NCI-H69 (cell line): ENCODE measurements around the gene DNAJC11.
"Not testable (repeated sequence)": the region's sequence is repeated elsewhere in the genome, so short reads cannot be mapped to it uniquely, and the experiment has no call there.

ENCODE experiments used
- DNase-seq: peaks from one replicate; lab custom pipeline; 2025; lab: John Stamatoyannopoulos, UW

Gene DNAJC11

DNA sequence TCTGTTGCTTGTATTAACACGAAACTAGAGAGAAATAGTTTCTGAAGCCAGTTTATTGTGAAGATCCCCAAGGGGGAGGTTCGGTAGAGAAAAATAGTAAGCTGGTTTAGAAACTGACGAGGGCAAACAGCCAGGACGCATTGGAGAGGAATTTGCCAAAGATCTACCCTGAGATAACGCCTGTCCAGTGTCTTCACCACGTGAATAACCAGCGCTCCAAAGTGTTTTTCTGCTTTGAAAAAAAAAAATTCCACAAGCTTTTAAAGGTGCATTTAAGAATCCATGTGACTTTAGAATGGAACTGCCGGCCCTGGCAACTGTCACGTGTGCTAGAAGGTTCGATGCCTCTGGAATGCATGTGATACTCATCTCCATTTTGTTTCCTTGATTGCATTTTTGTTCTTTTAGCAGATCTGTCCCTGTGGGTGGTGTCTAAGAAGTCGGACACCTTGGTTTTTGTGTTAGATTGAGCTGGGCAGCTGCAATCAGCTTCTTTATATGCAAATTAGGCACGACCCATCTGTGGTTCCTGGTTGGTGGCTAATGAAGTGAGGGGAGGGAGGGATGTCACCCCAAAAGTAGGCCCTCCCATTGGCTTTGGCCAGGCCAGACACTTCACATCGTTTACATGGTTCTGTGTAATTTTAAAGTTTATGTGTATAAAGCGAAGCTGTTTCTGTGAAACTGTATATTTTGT, 78.2 kb downstream of the DNAJC11 start:
- no peak for DNase-seq

DNA sequence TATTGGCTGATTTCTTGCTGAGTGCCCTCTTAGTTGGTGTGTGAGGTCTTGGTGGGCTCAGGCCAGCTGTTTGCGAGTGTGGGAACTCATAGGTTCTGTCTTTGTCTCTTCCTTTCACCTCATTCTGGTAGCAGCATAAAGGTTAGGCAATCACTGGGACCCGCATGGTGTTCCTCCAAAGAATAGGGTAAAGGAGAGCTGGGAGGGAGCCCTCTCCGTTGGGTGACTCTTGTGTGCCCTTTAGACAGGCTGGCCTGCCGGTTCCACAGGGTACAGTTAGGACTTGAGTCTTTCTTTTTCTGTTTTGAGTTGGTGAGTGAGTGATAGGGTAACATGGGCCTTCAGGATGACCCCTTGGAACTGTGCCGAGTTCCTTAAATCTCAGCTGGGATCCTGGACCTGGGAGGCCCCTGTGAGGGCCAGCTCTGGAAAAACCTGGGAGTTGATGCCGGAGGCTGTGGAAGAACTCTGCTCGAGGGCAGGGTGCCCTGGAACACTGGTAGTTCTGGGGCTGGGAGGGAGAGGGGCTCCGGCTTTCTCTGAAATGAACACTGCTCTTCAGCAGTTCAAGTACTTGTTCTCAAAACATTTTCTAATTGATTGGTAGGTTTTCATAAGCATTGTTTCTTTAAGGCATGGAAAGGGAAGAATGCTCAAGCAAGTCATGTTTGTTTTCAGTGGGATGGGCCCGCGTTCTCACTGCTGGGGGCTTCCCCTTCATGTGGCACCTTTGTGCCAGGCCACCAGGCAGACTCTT, 79.0 kb downstream of the DNAJC11 start:
- no peak for DNase-seq

DNA sequence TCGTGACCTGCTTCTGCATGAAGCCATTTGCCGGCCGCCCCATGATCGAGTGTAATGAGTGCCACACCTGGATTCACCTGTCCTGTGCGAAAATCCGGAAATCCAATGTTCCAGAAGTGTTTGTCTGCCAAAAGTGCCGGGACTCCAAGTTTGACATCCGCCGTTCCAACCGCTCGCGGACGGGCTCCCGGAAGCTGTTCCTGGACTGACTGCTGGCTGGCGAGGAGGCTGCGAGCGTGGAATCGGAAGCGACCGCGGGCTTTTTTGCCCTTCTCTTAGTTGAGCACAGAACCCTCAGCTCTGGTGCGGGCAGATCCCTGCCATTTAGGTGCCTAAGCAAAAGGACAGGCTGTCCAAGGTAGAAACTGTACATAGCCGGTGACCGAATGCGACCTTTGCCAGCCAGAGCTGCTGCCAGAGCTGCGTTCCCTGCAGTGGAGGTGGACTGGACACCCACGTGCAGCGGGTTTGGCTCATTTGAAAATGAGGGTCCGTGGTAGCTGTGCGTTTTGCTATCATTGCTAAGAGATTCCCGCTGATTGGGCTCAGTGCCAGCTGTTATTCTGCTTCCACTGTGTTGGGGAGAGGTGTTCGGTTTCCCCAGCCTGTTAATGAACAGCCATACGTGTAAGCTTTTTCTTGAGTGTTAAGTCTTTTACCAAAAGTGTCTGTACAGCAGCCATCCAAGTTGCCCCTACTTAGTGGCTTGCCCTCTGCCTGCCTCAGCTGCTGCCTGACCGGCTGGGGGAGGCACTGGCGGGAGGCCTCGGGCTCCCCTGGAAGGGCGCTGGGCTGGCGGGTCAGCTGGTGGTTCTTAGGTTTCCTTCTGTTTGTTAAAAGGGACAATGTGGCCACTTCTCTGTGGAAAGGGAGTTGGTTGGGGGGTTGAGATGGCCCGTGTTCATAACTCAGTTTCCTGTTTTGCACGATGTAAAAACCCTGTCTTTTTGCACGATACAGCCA, 79.9 kb downstream of the DNAJC11 start:
- DNase-seq: no peak

DNA sequence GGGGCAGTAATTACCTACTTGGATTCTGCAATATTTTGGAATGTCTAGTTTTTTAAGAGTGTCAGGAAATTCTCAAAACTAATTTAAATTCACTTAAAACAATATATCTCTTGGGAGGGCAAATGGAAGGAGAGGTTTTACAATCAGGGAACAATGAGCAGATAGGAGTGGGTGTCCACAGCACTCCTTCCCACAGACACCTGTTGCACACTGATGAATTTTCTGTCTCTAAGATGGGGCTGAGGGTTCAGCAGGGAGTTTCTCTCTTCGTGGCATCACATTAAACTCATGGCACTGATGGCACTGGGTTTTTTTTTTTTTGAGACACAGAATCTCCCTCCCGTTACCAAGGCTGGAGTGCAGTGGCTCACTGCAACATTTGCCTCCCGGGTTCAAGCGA, 82.6 kb downstream of the DNAJC11 start:
- DNase-seq: no peak

DNA sequence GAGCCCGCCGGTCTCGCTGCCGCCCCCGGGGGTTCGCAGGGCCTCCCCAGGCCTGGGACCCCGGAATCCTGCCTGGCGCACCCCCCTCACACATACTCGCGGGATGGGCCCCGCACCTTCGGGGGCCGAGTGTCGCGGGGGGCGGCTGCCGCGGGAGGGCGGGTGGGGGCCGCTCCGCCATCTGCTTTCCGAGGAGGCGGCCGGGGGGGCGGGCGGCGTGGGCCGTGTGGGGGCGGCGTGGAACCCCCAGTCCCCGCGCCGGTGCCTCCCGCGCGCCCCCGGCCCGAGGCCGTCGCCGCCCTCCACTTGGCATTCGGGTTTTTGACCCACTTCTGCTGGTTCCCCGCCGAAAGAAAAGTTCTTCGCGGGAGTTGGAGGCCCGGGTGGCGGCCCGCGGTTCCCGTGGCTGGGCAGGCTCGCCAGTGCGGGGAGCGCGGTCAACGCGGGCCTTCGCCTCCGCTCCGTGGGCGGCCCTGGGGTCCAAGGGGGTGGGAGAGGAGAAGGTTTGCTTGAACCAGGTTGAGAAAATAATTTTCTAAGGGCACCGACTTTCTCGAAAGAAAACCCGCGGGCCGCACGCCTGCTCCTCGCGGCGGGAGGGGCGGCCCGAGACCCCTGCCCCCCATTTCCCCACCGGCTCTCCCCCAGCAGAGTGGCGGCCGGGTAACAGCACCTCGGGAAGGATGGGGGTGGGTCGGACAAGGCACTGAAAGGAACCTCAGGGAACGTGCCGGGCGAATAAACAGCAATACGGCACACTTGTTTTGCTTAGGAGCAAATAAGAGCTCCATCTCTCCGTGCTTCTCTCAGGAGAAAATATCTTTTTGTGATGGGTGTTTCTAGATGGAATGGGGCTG, 86.5 kb downstream of the DNAJC11 start:
- DNase-seq: peak; percentile 7

DNA sequence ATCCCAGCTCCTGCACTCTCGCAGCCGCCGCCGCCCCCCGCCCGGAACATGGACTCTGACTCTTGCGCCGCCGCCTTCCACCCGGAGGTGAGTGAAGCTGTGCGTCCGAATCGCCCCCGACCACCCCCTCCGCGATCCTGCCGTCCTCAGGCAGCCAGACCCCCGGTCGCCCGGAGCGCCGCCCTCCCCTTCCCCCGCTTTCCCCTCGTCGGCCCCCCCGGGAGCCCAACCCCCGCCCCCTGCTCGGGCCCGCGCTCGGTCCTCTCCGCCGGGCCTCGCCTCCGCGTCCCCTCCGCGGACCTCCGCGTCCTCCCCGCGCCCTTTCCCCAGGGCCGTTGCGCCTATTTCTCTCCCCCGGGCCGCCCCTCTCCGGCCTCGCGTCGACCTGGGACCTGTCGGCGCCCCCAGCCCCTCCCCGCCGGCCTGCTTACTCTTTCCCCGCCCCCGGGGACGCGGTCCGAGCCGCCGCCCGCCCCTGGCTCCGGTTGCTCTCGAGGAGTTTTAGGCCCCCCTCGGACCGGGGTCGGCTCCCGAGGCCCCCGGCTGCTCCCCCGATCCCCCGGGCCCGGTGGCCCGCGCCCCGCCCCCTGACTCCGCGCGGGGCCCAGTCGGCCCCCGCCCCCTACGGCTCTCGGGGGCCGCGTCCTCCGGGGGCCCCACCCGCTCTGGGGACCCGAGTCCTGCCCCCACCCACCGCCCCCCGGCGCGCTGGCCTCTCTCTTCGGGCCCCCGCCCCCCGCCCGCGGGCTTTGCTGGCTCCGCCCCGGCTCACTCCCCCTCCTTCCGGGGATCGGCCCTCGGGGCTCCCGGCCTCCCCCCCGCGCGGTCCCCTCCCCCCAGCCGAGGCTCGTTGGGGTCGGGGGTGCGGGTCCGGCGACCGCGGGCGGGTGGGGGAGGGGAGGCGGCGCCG, 87.3 kb downstream of the DNAJC11 start:
- peak; percentile 62 for DNase-seq

DNA sequence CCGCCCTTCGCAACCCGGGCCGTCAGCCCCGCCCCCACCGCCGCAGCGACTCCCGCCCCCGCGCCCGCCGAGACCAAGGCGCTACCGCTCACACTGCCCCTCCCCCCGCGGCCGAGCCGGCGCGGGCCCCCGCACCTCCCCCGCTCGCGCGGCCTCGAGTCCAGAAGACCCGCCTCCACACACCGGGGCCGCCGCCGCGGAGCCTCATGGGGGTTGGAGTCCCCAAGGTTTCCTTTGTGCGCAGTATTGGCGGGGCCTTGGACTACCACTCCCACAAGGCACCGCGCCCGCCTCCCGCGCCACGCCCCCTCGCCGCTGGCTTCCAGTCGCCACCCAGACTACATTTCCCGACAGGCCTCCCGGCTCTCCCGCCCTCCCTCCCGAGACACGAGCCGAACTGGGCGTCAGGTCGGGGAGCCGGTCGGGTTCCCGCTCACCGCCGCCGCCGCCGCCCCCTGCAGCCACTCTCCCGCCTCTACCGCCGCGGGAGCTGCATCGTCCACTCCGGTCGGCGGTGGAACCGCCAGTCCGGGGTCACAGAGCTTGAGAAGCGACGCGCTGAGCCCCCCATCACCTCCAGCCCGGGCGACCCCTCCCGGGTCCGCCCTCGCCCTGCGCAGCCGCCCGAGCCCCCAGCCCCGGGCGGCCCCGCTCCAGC, 88.1 kb downstream of the DNAJC11 start, which contains the start of gene PHF13:
Gene PHF13, plus strand, starts transcription at position 371 of the 658 bp plus-strand sequence. CDS start 336 bp downstream, outside the sequence.
- DNase-seq: peak; percentile 98

DNA sequence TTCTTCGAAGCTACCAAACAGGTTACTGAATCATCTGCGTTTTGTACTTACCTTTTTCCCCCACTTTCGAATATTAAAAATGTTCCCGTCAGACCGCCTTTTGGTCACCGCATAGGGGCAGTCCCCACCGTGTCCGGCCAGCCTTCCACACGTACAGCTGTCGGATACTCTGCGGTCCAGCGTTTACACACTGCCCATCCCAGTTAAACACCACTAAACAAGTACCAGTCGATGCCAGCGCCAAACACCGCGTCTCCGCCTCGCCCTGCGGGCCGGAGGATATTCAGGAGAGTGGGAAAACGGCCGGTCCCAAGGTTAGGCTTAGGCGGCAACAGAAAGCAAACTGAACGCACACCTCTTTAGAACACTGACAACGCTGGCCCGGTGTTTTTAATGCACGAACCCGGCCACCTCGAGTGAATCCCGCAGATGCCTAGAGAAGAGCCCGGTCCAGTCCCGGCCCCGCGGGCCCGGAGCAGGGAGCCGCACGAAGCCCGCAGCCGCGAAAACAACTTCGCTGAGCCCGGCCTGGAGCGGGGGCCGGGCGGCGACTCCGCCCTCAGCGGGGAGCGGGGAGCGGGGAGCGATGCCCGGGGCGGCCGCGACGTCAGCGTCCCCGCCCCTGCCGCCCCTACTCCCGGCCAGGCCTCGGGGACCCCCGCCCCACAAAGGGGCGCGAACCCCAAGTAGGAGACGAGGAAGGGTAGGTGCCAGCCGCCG, 88.8 kb downstream of the DNAJC11 start:
- DNase-seq: peak; percentile 79

DNA sequence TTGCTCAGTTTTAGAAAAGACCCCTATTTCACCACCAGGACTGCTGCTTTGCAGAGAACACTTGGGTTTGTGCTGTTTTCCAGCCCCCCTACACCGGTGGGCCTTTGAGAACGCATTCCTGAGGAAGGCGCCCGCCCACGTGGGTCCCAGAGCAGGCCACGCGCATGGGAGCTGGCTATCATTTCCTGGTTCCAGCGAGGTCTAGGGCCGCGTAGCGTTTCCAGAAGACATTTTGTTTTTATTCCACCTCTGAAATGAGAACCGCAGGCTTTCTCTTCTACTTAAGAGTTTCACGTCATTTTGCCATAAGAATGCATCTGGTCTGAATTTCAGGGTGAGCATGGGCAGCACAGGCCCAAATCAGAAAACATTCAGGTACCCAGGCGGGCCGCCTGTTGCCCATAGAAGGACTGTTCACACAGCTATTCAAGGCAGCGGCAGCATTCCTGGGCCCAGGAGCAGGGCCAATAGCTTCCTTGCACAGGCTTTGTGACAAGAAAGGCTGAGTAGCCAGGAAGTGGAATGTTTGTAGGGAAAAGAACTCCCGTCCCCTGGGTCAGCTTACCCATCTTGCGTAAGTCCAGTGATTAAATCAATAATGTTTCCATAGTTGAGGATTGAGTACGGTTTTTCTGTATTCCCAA, 97.6 kb downstream of the DNAJC11 start:
- no peak for DNase-seq

DNA sequence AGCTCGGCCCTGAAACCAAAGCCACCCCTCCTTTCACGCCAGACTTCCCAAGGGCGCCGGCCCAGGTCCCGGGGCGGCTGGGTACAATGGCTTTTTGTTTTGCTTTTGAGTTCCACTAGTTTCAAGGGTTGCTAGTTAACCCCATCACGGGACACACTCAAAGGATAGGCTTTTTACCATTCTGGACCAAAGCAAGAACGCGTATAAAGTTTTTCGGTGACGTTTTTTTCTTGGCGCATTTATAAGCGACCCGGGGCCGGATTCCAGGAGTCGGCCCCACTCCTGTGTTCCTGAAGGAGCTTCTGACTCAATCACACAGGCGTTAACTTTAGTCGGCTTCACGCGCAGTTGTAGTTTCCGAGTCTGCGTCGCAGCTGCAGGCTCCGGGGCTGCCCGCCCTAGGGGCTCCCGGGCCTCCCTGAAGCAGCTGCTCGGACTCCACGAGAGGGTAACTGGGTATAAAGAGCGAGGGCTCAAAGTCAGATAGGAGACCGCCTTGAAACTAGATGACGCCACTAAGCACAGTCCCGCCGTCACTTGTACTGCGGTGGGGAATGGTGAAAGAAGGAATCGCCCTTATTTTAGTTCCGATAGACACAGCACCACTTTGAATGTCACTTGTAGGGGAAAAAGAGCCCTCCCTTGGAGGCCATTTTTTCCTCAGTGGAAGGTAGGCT, 98.2 kb downstream of the DNAJC11 start:
- no peak for DNase-seq

DNA sequence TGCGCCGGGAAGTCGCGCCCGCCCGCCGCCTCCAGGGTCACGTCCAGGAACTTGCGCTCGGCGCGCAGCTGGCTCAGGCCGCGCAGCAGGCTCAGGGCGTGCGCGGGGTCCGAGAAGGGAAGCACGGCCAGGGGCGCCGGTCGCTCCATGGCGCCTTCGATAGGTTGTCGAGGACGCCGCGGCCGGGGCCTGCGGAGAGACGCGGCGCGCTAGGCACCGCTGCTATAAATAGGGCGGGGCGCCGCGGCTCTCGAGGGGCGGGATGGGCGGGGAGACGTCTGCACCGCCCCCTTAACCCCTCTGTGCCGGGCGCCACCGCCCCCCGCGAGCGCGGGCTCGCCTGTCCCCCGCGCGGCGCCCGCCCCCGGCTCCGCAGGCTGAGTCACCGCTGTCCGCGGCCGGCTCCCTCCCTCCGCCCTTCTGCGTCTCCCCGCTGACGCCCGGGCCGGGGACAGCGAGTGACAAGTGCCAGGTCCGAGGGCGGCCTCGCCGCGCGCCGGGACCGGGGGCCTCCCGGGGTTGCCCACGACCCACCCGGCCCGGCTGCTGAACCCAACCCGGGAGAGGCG, 98.9 kb downstream of the DNAJC11 start, which contains the start of gene KLHL21:
Gene KLHL21, minus strand, starts transcription at position 201 of the 569 bp plus-strand sequence. Its CDS starts 52 bp downstream, at position 149.
- DNase-seq: peak; percentile 83

DNA sequence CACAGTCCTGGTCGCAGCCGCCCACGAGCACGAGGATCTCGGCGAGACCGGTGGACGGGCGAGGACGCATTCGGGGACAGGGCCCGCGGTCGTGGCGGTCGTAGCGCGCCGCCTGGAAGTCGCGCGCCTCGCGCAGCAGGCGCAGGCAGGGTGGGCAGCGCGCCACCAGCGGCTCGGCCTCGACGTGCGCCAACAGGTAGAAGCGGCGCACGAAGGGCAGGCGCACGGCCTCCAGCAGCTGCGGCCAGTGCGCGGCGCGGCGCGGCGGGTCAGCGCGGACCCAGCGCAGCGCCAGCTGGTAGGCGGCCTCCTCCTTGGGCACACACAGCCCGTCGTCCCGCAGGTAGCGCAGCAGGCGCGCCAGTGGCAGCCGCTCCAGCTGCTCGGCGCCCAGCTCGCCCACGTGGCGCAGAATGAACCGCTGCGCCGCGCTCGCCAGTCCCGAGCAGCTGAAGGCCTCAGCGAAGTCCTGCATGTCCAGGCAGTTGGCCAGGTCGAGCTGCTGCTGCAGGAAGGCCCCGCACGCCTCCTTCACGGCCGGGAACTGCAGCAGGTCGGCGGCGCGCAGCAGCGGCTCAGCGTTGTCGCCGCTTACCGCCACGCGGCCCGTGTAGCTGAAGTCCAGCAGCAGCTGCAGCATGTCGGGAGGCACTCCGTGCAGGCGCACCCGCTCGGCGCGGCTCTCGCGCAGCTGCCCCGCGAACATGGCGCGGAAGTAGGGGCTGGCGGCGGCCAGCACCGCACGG, 99.5 kb downstream of the DNAJC11 start:
- peak; percentile 58 for DNase-seq

DNA sequence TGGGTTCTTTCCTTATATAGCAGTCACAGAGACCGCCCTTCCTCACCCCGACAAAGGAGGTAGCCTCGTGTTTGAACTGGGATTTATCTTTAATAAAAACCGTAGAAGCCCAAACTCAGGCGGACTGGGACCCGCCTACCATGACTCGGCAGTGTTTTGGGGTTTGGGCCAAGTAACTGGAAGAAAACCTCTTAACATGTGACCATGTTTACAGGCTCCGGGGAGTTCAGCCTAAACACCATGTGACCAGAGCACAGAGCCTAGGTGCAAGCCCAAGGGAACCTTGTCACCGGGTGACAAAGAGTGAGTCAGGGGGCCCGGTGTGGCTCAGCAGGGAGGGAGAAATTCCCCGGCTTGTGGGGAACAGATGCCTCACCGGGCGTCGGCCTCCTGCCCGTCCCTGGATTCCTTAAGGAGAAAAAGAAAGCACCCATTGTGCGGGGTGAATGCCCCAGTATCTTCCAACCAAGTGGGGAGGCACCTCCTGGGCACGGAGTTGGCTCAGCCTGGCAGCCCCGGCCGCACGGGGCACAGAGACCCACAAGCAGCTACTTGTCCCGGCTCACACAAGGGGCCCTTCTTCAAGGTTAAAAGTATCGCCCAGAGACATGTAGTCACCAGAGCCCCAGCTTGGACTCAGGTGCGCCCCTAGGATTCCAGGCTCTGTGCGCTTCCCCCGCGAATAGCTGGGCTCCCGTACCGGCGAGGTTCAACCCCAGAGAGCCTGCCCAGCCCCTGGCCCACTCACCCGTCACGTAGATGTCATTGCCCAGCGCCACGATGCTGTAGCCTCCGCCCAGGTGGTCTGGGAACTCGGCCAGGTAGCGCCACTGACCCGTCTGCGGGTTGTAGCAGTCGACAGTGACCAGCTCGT, 100.3 kb downstream of the DNAJC11 start:
- peak; percentile 39 for DNase-seq

DNA sequence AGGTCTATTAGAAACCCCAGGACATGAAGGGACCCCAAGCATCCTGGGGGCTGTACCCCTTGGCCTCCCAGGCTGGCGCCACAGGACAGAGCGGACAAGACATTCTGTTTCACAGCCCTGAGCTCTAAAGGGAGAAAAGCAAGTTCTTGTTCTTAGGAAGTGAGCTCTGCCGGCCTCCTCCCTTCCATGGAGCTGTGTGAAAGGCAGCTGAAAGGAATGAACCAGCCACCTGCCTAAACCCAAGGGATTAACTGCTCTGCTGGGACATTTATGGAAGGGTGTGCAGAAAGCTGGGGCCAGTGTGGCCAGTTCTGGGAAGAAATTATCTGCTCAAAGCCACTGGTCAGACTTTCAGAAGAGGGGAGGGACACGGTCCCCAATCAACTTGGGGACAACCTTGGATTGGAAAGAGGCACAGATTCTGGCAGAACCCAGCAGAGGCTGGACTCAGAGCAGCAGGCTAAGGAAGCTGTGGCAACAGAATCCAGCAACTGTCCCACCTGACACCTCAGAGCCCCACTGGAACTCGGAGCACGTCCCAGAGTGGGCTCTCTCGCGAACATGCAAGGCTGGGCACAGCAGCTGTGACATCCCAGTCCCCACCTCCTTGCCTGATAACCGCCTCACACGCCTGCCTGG, 101.1 kb downstream of the DNAJC11 start:
- DNase-seq: peak; percentile 6

DNA sequence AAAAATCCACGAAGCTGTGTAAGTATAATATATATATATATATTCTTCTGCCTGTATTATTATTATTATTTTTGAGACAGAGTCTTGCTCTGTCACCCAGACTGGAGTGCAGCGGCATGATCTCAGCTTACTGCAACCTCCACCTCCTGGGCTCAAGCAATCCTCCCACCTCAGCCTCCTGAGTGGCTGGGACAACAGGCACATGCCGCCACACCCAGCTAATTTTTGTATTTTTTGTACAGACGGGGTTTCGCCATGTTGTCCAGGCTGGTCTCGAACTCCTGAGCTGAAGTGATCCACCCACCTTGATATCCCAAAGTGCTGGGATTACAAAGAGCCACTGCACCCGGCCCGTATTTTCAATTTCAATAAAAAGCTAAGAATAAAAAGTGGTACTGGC, 101.6 kb downstream of the DNAJC11 start:
- not testable (repeated sequence) for DNase-seq
